ENCODE measurements around the gene CEP164.

Gene CEP164

GRCh38 chr11:117313828-117314768 lies 13.6 kb upstream of the CEP164 start:
- H3K9me2 ChIP-seq (replicated peaks; ENCODE audit: control insufficient read depth, low read length) = no peaks in the 10 kb centered on the region
- H3K4me2 ChIP-seq (ENCODE audit: low read length) = no peak overlapping the region
- H4K20me1 ChIP-seq (ENCODE audit: control insufficient read depth, insufficient read depth, low read depth, low read length) = no peaks in the 10 kb centered on the region
- no peaks in the 10 kb centered on the region for H3K9me3 ChIP-seq (ENCODE audit: control insufficient read depth, insufficient read depth, low read length)
- H3K79me2 ChIP-seq (ENCODE audit: control insufficient read depth, low read length) = no peaks in the 10 kb centered on the region
- no peaks in the 10 kb centered on the region for H3K36me3 ChIP-seq (ENCODE audit: control insufficient read depth, low read length)
- no peak overlapping the region for H3K4me3 ChIP-seq (ENCODE audit: low read length)
- TF ChIP-seq EZH2phosphoT487 (IDR thresholded peaks at IDR 0.05; ENCODE audit: borderline replicate concordance, low read length) (no peak), CTCF (IDR thresholded peaks at IDR 0.05; ENCODE audit: low read depth, low read length, poor library complexity, severe bottlenecking) (no peak)
- H3F3A ChIP-seq (ENCODE audit: control insufficient read depth, insufficient read depth) = no peaks in the 10 kb centered on the region
- H3K4me1 ChIP-seq (ENCODE audit: control insufficient read depth, low read length) = no peaks in the 10 kb centered on the region
- H3K27ac ChIP-seq (ENCODE audit: low read depth, low read length) = no peak overlapping the region
- peaks cover 12% of the 10 kb centered on the region for H3K27me3 ChIP-seq (ENCODE audit: control insufficient read depth, low read length)

GRCh38 chr11:117314840-117315239 lies 12.8 kb upstream of the CEP164 start:
- Histone ChIP-seq H3K4me1 (ENCODE audit: control insufficient read depth, low read length) (no peaks in the 10 kb centered on the region), H3K4me3 (ENCODE audit: low read length) (no peak overlapping the region), H4K20me1 (ENCODE audit: control insufficient read depth, insufficient read depth, low read depth, low read length) (no peaks in the 10 kb centered on the region), H3K36me3 (ENCODE audit: control insufficient read depth, low read length) (no peaks in the 10 kb centered on the region), H3K27me3 (ENCODE audit: control insufficient read depth, low read length) (peaks cover 12% of the 10 kb centered on the region), H3K27ac (ENCODE audit: low read depth, low read length) (no peak overlapping the region), H3K79me2 (ENCODE audit: control insufficient read depth, low read length) (no peaks in the 10 kb centered on the region), H3K4me2 (ENCODE audit: low read length) (no peak overlapping the region), H3F3A (ENCODE audit: control insufficient read depth, insufficient read depth) (no peaks in the 10 kb centered on the region), H3K9me3 (ENCODE audit: control insufficient read depth, insufficient read depth, low read length) (no peaks in the 10 kb centered on the region), H3K9me2 (replicated peaks; ENCODE audit: control insufficient read depth, low read length) (no peaks in the 10 kb centered on the region)
- no peak for TF ChIP-seq EZH2phosphoT487 (IDR thresholded peaks at IDR 0.05; ENCODE audit: borderline replicate concordance, low read length)
- TF ChIP-seq CTCF (IDR thresholded peaks at IDR 0.05; ENCODE audit: low read depth, low read length, poor library complexity, severe bottlenecking) = no peak

GRCh38 chr11:117315285-117316196 lies 12.1 kb upstream of the CEP164 start:
- H3K4me2 ChIP-seq (ENCODE audit: low read length) = no peak overlapping the region
- H3F3A ChIP-seq (ENCODE audit: control insufficient read depth, insufficient read depth) = no peaks in the 10 kb centered on the region
- H3K27ac ChIP-seq (ENCODE audit: low read depth, low read length) = no peak overlapping the region
- no peaks in the 10 kb centered on the region for H3K79me2 ChIP-seq (ENCODE audit: control insufficient read depth, low read length)
- no peaks in the 10 kb centered on the region for H3K9me2 ChIP-seq (replicated peaks; ENCODE audit: control insufficient read depth, low read length)
- TF ChIP-seq EZH2phosphoT487 (IDR thresholded peaks at IDR 0.05; ENCODE audit: borderline replicate concordance, low read length) (no peak), CTCF (IDR thresholded peaks at IDR 0.05; ENCODE audit: low read depth, low read length, poor library complexity, severe bottlenecking) (no peak)
- H4K20me1 ChIP-seq (ENCODE audit: control insufficient read depth, insufficient read depth, low read depth, low read length) = no peaks in the 10 kb centered on the region
- H3K27me3 ChIP-seq (ENCODE audit: control insufficient read depth, low read length) = peaks cover 12% of the 10 kb centered on the region
- no peak overlapping the region for H3K4me3 ChIP-seq (ENCODE audit: low read length)
- H3K9me3 ChIP-seq (ENCODE audit: control insufficient read depth, insufficient read depth, low read length) = no peaks in the 10 kb centered on the region
- no peaks in the 10 kb centered on the region for H3K4me1 ChIP-seq (ENCODE audit: control insufficient read depth, low read length)
- no peaks in the 10 kb centered on the region for H3K36me3 ChIP-seq (ENCODE audit: control insufficient read depth, low read length)
